OCI-LY7 (cell line): ENCODE measurements around the gene CHST6. TPM values are rescaled to one million over a fixed set of nuclear protein-coding genes. Genes with fewer than 3 reads are reported as not detected.

Experiments
- BruUV-seq: library from RNA; stranded (reverse); fragments of 400-500 nt; replicated peaks from 2 replicates; lab custom pipeline; 2021; lab: Mats Ljungman, UMichigan
- CTCF ChIA-PET: fragments of 300-600 bp; sonication (Branson Sonifier 250); formaldehyde crosslinking; loops from one replicate; lab custom pipeline; 2022; ENCODE audit warnings: antibody characterized with exemption; ENCODE audit not compliant: unreplicated experiment; lab: Charles Lee
- POLR2A ChIA-PET: fragments of 300-600 bp; sonication (Branson Sonifier 250); formaldehyde crosslinking; loops from one replicate; lab custom pipeline; 2022; ENCODE audit warnings: antibody characterized with exemption; lab: Charles Lee
- DNase-seq: peaks from one replicate; pipeline ENCODE4 v3.0.0-alpha.2; 2015; ENCODE audit warnings: low spot score
- H2AFZ ChIP-seq: fragments of 200-600 bp; sonication (generic), shearing (Covaris generic); 2 replicates; pipeline ENCODE4 v1.6.1; 2014; ENCODE audit warnings: mild to moderate bottlenecking, antibody characterized with exemption, low read length, moderate library complexity
- H3K27ac ChIP-seq: fragments of 200-600 bp; sonication (generic); 2 replicates; pipeline ENCODE4 v1.5.1; 2014; ENCODE audit warnings: mixed run types, low read depth, mild to moderate bottlenecking, moderate library complexity, low read length, inconsistent platforms; ENCODE audit not compliant: poor library complexity, severe bottlenecking
- H3K36me3 ChIP-seq: fragments of 200-600 bp; sonication (generic); 2 replicates; pipeline ENCODE4 v1.6.1; 2014; ENCODE audit warnings: mild to moderate bottlenecking, antibody characterized with exemption, low read length, moderate library complexity, mixed read lengths; ENCODE audit not compliant: insufficient read depth
- H3K4me1 ChIP-seq: fragments of 200-600 bp; sonication (generic); 2 replicates; pipeline ENCODE4 v1.5.1; 2014; ENCODE audit warnings: mild to moderate bottlenecking, low read length; ENCODE audit not compliant: insufficient read depth, poor library complexity, severe bottlenecking
- H3K4me2 ChIP-seq: fragments of 200-600 bp; sonication (generic); 2 replicates; pipeline ENCODE4 v1.6.1; 2014; ENCODE audit warnings: mild to moderate bottlenecking, low read length
- H3K4me3 ChIP-seq: fragments of 200-600 bp; sonication (generic); 2 replicates; pipeline ENCODE4 v1.5.1; 2014; ENCODE audit warnings: mild to moderate bottlenecking, low read depth, low read length; ENCODE audit not compliant: poor library complexity, severe bottlenecking
- H3K79me2 ChIP-seq: fragments of 200-600 bp; sonication (generic); 2 replicates; pipeline ENCODE4 v1.6.1; 2016; ENCODE audit warnings: low read depth, mild to moderate bottlenecking, low read length, moderate library complexity, mixed read lengths; ENCODE audit not compliant: insufficient read depth
- H3K9me2 ChIP-seq: fragments of 200-600 bp; sonication (generic); 2 replicates; pipeline ENCODE4 v1.6.1; 2016; ENCODE audit warnings: mild to moderate bottlenecking, low read length, mixed read lengths; ENCODE audit not compliant: insufficient read depth
- H3K9me3 ChIP-seq: fragments of 200-600 bp; sonication (generic); 2 replicates; pipeline ENCODE4 v1.6.1; 2014; ENCODE audit warnings: mild to moderate bottlenecking, mixed run types, low read length, mixed read lengths
- H4K20me1 ChIP-seq: fragments of 200-600 bp; sonication (generic); 2 replicates; pipeline ENCODE4 v1.6.1; 2014; ENCODE audit warnings: mild to moderate bottlenecking, antibody characterized with exemption, low read length, moderate library complexity, mixed read lengths; ENCODE audit not compliant: insufficient read depth
- EZH2phosphoT487 ChIP-seq: fragments of 200-600 bp; sonication (generic); IDR thresholded peaks from 2 replicates; pipeline ENCODE4 v1.6.1; 2018; ENCODE audit warnings: low read depth, borderline replicate concordance, mild to moderate bottlenecking, mixed run types, antibody characterized with exemption, low read length, moderate library complexity, mixed read lengths
- intact Hi-C: fragments of 100-400 bp; cut with micrococcal nuclease; formaldehyde crosslinking; loops from one replicate; pipeline ENCODE4 v1.10.0; 2022; ENCODE audit not compliant: unreplicated experiment
- total RNA-seq, 2 experiments: library from RNA; depleted of rRNA in 1 of 2; stranded (reverse); fragments of >200 nt in 1 of 2; shearing (Covaris generic) in 1 of 2; gene quantifications; 2 replicates each; pipeline ENCODE4 v1.2.3, GENCODE V29; 2014 to 2022
- TF ChIP-seq, protein P1 (sequence below): fragments of 200-600 bp; sonication (generic); conservative IDR thresholded peaks from 2 replicates; pipeline ENCODE4 v1.5.1; 2014; ENCODE audit warnings: mild to moderate bottlenecking, antibody characterized with exemption, low read length, moderate library complexity, mixed read lengths

Gene CHST6
- total RNA-seq, 2 experiments from 2014 or later, result 0.06 TPM; not detected in 1

- TF ChIP-seq EZH2phosphoT487, result no peak
- TF ChIP-seq, protein P1, sequence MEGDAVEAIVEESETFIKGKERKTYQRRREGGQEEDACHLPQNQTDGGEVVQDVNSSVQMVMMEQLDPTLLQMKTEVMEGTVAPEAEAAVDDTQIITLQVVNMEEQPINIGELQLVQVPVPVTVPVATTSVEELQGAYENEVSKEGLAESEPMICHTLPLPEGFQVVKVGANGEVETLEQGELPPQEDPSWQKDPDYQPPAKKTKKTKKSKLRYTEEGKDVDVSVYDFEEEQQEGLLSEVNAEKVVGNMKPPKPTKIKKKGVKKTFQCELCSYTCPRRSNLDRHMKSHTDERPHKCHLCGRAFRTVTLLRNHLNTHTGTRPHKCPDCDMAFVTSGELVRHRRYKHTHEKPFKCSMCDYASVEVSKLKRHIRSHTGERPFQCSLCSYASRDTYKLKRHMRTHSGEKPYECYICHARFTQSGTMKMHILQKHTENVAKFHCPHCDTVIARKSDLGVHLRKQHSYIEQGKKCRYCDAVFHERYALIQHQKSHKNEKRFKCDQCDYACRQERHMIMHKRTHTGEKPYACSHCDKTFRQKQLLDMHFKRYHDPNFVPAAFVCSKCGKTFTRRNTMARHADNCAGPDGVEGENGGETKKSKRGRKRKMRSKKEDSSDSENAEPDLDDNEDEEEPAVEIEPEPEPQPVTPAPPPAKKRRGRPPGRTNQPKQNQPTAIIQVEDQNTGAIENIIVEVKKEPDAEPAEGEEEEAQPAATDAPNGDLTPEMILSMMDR, result no peak
- Histone ChIP-seq H2AFZ (no peak overlapping the region), H4K20me1 (no peaks in the 10 kb centered on the region), H3K9me2 (no peaks in the 10 kb centered on the region), H3K4me3 (no peak overlapping the region), H3K9me3 (no peaks in the 10 kb centered on the region), H3K27ac (no peak overlapping the region), H3K4me2 (no peak overlapping the region), H3K79me2 (no peaks in the 10 kb centered on the region), H3K36me3 (no peaks in the 10 kb centered on the region), H3K4me1 (no peaks in the 10 kb centered on the region)
- intact Hi-C loops, result no loop called here
- no peak for DNase-seq
- POLR2A ChIA-PET, result interaction anchor here (0.5 to 0.9 kb wide), 3 partner anchors 71 to 228 kb away, joined by 3 read pairs; no protein-coding TSS in a partner anchor
- BruUV-seq, result no TSS peak
- CTCF ChIA-PET, result no interaction called here
These were observed 39.4 kb upstream of the CHST6 start for GRCh38 chr16:75534560-75535205.

- H3K79me2 ChIP-seq, result no peaks in the 10 kb centered on the region
- H4K20me1 ChIP-seq, result no peaks in the 10 kb centered on the region
- no peaks in the 10 kb centered on the region for H3K9me2 ChIP-seq
- BruUV-seq, result no TSS peak
- no peak for TF ChIP-seq EZH2phosphoT487
- TF ChIP-seq, protein P1, result no peak
- no peaks in the 10 kb centered on the region for H3K9me3 ChIP-seq
- no peak overlapping the region for H3K4me3 ChIP-seq
- ChIA-PET CTCF (no interaction called here), POLR2A (no interaction called here)
- no peaks in the 10 kb centered on the region for H3K4me1 ChIP-seq
- DNase-seq, result no peak
- no peak overlapping the region for H3K4me2 ChIP-seq
- H2AFZ ChIP-seq, result no peak overlapping the region
- no peak overlapping the region for H3K27ac ChIP-seq
- H3K36me3 ChIP-seq, result no peaks in the 10 kb centered on the region
- intact Hi-C loops, result no loop called here
These were observed 37.5 kb upstream of the CHST6 start for GRCh38 chr16:75532791-75533190.

GRCh38 chr16:75532142-75532765 is 37.0 kb upstream of the CHST6 start:
- no TSS peak for BruUV-seq
- no peaks in the 10 kb centered on the region for H3K4me1 ChIP-seq
- POLR2A ChIA-PET, result interaction anchor here (1.4 kb wide), 1 partner anchor 21 kb away, joined by 7 read pairs; no protein-coding TSS in a partner anchor

More at GRCh38 chr16:75532142-75532765, 37.0 kb upstream of the CHST6 start:
- H2AFZ ChIP-seq, result no peak overlapping the region
- H3K9me2 ChIP-seq, result no peaks in the 10 kb centered on the region
- CTCF ChIA-PET, result no interaction called here
- TF ChIP-seq, protein P1, result no peak
- no peak for TF ChIP-seq EZH2phosphoT487
- intact Hi-C loops, result no loop called here
- H3K27ac ChIP-seq, result no peak overlapping the region
- no peaks in the 10 kb centered on the region for H3K9me3 ChIP-seq
- H3K4me3 ChIP-seq, result no peak overlapping the region
- no peaks in the 10 kb centered on the region for H3K36me3 ChIP-seq
- no peak overlapping the region for H3K4me2 ChIP-seq
- no peaks in the 10 kb centered on the region for H3K79me2 ChIP-seq
- DNase-seq, result no peak
- no peaks in the 10 kb centered on the region for H4K20me1 ChIP-seq
